Measurements from ENCODE around the gene FTO.

GRCh38 chr16:54049591-54050458, 345.9 kb downstream of the FTO start:
- TF ChIP-seq KDM5A (IDR thresholded peaks at IDR 0.05): no peak
- no peak for TF ChIP-seq NR3C1 (IDR thresholded peaks at IDR 0.05)
- no peak for TF ChIP-seq CTCF (IDR thresholded peaks at IDR 0.05)
- TF ChIP-seq MAFK (IDR thresholded peaks at IDR 0.05; ENCODE audit: partially characterized antibody): no peak
- TF ChIP-seq PBX3 (IDR thresholded peaks at IDR 0.05): no peak
- TF ChIP-seq KDM1A (IDR thresholded peaks at IDR 0.05; ENCODE audit: low read depth): no peak
- TF ChIP-seq EP300 (IDR thresholded peaks at IDR 0.05): no peak
- no peak for TF ChIP-seq CEBPB (IDR thresholded peaks at IDR 0.05)
- no peak for TF ChIP-seq E2F6 (IDR thresholded peaks at IDR 0.05; ENCODE audit: borderline replicate concordance, low read depth)
- TF ChIP-seq POLR2A (IDR thresholded peaks at IDR 0.05; ENCODE audit: low read length): no peak

All from A549 (cell line).